ENCODE results near the gene POLR3F.
A peak's percentile ranks its signal among the peaks of the same experiment; 100 is the strongest.
"Not testable (repeated sequence)": the region's sequence is repeated elsewhere in the genome, so short reads cannot be mapped to it uniquely, and the experiment has no call there.

The POLR3F gene, protein sequence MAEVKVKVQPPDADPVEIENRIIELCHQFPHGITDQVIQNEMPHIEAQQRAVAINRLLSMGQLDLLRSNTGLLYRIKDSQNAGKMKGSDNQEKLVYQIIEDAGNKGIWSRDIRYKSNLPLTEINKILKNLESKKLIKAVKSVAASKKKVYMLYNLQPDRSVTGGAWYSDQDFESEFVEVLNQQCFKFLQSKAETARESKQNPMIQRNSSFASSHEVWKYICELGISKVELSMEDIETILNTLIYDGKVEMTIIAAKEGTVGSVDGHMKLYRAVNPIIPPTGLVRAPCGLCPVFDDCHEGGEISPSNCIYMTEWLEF

DNA sequence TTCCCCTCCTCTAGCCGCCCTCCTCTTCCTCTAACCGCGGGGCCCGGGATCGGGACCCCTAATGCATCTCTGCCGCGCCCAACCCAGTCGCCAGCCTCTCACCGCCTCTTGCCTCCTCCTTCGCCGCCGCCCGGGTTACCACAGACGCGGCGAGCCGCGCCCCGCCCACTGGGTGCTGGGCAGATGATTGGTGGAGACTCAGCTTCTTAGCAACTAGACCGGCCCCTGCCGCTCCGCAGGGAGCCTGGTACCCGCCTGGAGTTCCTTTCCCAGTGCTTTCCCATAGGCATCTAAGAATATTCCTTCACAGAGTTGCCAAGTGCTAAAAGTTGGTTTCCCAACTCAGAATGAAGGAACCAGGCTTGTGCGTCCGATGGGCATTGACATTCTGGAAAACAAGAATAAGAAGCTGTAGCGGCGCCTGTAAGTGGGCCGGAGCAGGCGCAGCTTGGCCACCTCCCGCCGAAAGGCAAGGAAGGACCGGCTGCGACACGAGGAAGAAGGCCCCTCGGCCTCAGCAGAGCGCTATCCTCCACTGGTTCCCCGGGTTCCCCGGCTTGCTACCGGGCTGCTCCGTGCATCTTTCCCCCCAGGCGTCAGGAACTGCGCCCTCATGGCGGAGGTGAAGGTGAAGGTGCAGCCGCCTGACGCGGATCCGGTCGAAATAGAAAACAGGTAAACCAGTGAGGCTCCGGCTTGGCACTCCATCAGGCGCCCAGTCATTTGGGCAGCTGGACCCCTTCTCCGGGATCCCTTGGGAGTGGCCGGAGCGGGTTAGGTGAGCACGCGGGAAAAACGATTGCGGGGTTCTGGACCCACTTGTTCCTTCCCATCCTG is at the start of gene POLR3F, which contains the start of gene DZANK1:
Gene POLR3F (plus strand): TSS at position 497 of the 837 bp plus-strand sequence. CDS start 117 bp downstream, at position 614.
Gene DZANK1 (minus strand): TSS at position 137 of the 837 bp plus-strand sequence. CDS start 1,672 bp downstream, outside the sequence.
- peak; percentile 99 for DNase-seq (ENCODE audit: low spot score)

- DNase-seq (ENCODE audit: low spot score), result no peak
These were observed 45.6 kb upstream of the POLR3F start for GRCh38 chr20:18421608-18422007.

DNA sequence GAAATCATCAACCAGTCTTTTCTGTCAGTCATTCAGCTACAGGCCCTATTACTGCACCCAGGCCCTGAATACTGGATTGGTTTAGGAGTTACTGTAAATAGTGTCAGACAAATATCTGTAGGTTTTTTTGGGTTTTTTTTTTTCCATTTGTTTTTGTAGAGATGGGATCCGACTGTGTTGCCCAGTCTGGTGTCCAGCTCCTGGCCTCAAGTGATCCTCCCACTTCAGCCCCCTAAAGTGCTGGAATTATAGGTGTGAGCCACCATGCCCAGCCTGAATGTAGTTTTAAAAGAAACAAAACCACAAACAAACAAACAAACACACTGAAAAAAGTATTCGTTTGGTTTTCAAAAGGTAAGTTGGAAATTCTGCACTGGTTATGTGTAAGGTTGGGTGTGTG is 40.0 kb upstream of the POLR3F start:
- no peak for DNase-seq (ENCODE audit: low spot score)

DNA sequence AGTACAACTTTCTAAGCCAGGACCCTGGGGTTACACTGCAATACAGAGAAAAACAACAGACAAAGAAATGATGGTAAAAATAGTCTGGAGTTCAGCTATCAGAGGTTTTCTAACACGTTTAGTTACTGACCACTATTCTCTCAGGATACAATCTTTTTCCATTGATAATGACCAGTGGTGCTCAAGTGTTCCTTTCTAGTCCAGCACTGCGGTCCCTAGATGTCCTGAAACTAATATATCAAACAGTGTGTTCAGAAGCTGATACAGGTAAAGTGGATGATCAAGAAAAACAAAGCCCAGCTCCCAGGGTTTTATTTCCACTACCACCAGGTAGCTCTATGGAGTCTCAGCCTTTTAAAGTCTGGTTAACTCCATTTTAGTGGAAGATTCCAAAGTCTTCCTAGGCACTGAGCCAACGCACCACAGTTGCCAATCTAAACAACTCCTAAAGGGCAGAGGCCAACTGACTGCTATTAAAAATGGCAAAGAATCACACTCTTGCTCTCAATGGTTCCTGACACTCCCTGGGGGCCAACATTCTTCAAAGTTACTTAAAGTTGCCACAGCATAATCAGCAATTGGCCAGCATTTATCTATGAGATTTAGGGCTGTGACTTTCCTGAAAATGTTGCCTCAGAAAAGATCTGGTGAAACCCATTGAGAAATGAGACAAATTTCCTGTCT is 38.6 kb upstream of the POLR3F start:
- DNase-seq (ENCODE audit: low spot score), result no peak

DNA sequence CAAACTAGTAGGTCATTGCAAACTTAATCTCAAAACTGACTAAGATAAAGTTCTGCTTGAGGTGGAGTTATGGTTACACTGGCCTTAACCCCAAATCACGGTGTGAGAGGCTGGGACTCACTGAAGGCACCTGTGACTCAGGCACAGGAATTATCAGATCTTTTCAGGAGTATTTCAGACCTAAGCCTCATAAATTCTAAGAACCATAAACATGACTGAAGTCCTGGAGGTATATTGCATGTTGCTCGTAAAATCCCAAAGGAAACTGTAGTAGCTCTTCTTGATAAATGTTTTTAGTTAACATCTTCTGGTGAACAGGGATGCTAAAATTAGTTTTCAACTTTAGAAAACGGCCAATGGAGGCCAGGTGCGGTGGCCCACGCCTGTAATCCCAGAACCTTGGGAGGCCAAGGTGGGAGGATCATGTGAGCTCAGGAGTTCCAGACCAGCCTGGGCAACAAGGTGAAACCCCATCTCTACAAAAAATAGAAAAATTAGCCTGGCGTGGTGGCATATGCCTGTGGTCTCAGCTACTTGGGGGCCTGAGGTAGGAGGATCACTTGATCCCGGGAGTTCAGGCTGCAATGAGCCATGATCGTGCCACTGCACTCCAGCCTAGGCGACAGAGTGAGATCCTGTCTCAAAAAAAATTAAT is 36.9 kb upstream of the POLR3F start:
- DNase-seq (ENCODE audit: low spot score), result no peak

DNA sequence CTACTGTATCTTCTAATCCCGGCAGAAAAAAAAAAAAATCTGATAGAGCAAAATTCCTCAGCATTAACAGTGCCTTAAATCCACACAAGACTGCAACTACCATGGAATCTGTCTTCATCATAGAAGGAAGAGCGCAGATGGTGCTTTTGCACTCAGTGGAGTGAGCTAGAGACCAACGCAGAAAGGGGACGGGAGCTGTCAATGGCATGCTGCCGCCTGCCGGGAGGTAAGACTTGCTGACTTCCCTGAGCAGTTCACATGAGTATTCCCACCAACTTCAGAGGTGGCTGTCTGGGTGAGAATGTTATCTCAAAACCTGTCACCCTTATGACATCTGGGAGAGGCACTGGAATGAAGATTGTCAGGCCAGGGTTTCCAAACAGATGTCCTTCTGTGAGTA is 36.0 kb upstream of the POLR3F start:
- DNase-seq (ENCODE audit: low spot score), result no peak

GRCh38 chr20:18436847-18437246 is 30.3 kb upstream of the POLR3F start:
- no peak for DNase-seq (ENCODE audit: low spot score)

GRCh38 chr20:18440403-18440802 is 26.8 kb upstream of the POLR3F start:
- no peak for DNase-seq (ENCODE audit: low spot score)

DNA sequence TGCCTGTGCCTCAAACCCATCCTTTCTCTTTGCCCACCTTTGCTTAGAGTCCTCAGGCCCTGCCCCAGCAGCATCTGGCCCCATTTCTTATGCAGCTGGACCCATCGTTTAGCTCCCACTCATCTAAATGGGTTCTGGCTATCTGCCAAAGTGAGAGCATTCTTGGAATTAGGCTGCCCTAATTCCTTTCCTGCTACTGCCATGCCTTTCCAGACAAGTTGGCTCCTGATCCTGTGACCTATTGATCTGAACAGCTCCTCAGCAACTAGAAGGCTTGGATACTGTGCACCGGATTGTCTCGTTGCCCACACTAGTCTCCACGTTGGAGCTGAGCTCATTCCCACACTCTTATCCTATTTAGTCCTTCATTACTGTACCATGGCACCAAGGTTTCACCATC is 23.3 kb upstream of the POLR3F start:
- no peak for DNase-seq (ENCODE audit: low spot score)

- no peak for DNase-seq (ENCODE audit: low spot score)
These were observed 10.6 kb upstream of the POLR3F start for GRCh38 chr20:18456600-18456999.

- no peak for DNase-seq (ENCODE audit: low spot score)
These were observed 1.5 kb upstream of the POLR3F start for GRCh38 chr20:18465536-18466200.

- no peak for DNase-seq (ENCODE audit: low spot score)
These were observed 656 bp upstream of the POLR3F start for GRCh38 chr20:18466574-18466893.

DNA sequence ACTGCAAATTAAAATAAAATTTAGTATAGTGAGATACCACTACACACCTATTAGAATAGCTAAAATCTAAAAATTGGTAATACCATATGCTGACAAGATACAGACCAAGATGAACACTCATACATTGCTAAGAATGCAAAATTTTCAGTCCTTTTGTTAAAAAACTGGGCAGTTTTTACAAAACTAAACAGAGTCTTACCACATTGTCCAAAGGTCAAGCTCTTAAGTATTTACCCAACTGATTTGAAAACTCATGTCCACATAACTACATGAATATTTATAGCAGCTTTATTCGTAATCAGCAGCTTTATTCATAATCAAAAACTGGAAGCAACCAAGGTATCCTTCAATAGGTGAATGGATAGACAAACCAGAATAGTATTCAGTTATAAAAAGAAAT is 10.0 kb downstream of the POLR3F start:
- no peak for DNase-seq (ENCODE audit: low spot score)

GRCh38 chr20:18477821-18478220 is 10.6 kb downstream of the POLR3F start:
- no peak for DNase-seq (ENCODE audit: low spot score)

DNA sequence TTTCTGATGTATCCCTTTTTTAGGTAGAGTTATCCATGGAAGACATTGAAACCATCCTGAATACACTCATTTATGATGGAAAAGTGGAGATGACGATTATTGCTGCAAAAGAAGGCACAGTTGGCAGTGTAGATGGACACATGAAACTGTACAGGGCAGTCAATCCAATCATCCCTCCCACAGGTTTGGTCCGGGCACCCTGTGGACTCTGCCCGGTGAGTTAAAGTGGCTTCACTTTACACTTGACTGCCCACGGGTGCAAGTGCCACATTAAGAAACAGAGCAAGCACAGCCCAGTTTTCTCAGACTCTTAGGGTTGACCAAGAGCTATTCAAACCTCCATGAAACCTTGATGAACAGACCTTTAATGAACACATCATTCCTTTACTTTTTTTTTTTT is 14.4 kb downstream of the POLR3F start:
- no peak for DNase-seq (ENCODE audit: low spot score)

- no peak for DNase-seq (ENCODE audit: low spot score)
These were observed 21.1 kb downstream of the POLR3F start for GRCh38 chr20:18488301-18488700.

DNA sequence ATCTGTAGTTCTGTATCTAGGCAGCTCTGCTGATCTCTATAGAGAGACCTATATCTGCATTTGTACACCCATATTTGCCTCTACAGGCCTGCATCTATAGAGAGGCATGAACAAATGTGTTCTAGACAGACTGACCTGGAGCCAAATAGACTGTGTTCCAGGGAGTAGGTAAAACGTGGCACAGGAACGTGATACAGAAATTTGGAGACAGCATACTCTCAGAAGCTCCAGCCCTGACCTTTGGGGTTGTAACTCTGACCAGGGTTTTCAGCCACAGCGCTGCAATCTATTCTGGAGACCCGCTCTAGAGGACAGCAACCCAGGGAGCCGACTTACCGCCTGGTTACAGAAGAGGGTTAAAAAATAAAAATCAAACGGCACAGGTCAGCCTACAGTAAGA is 28.9 kb downstream of the POLR3F start:
- no peak for DNase-seq (ENCODE audit: low spot score)

GRCh38 chr20:18496740-18497592 is 29.8 kb downstream of the POLR3F start, which contains the start of gene RBBP9:
TSS of gene RBBP9 (minus strand) at chr20:18497225. CDS start at chr20:18497167, 58 bp downstream.
- DNase-seq (ENCODE audit: low spot score), result peak; percentile 95

DNA sequence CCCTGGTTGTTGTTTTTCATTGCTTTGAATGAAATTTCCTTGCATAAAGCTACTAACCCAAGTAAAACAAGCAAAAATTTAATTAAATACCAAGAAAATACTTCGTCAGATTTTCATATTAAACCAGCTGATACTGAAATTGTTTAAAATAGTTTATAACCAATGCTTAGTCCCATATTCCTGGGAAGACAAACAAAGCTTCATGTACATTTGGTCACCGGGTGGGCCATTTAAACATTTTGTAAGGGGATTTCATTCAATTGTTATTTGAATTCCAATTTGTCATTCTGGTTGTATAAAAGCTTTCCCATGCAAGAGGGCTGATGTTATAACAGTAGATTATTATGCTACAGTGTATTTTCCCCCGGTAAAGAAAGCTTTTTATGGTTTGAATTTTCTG is 30.4 kb downstream of the POLR3F start:
- DNase-seq (ENCODE audit: low spot score), result no peak

DNA sequence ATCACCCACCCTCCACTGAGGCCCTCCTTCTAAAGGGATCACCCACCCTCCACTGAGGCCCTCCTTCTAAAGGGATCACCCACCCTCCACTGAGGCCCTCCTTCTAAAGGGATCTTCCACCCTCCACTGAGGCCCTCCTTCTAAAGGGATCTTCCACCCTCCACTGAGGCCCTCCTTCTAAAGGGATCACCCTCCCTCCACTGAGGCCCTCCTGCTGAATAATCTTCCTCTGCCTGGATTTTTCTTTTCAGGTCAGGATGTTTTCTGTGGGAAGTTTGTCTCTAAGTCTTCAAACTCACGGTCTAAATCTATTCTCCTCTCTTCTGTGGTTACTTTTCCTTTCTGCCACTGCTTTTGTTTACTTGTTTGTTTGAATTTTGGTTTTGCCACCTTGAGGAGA is 34.5 kb downstream of the POLR3F start:
- not testable (repeated sequence) for DNase-seq (ENCODE audit: low spot score)

All from AG20443 (cell line).